A673 (cell line): Measurements from ENCODE around the gene ABCA13. TPM values are rescaled to one million over a fixed set of nuclear protein-coding genes. Genes with fewer than 3 reads are reported as not detected.

Experiments
- BruUV-seq: library from RNA; stranded (reverse); fragments of 400-500 nt; replicated peaks from 2 replicates; lab custom pipeline; 2021; lab: Mats Ljungman, UMichigan
- CTCF ChIA-PET: fragments of 300-600 bp; sonication (Branson Sonifier 250); formaldehyde crosslinking; loops from one replicate; lab custom pipeline; 2022; ENCODE audit warnings: antibody characterized with exemption; lab: Charles Lee
- POLR2A ChIA-PET: fragments of 300-600 bp; sonication (Branson Sonifier 250); formaldehyde crosslinking; loops from one replicate; lab custom pipeline; 2022; ENCODE audit warnings: antibody characterized with exemption; ENCODE audit not compliant: low non-redundant PET; lab: Charles Lee
- DNase-seq: peaks from one replicate; pipeline ENCODE4 v3.0.0-alpha.2; 2015; ENCODE audit warnings: low spot score
- H3K27ac ChIP-seq: fragments of 200-600 bp; sonication (generic); 2 replicates; pipeline ENCODE4 v1.5.1; 2016; ENCODE audit warnings: mixed run types, low read depth, mild to moderate bottlenecking, mixed read lengths, antibody characterized with exemption, low read length; ENCODE audit not compliant: poor library complexity, severe bottlenecking
- H3K27me3 ChIP-seq: fragments of 200-600 bp; sonication (generic); replicated peaks from 2 replicates; pipeline ENCODE4 v1.6.1; 2017; ENCODE audit warnings: mixed run types, low read depth, mild to moderate bottlenecking, mixed read lengths, antibody characterized with exemption, low read length; ENCODE audit not compliant: insufficient read depth, poor library complexity
- H3K36me3 ChIP-seq: fragments of 200-600 bp; sonication (generic); 2 replicates; pipeline ENCODE4 v1.6.1; 2016; ENCODE audit warnings: mixed run types, mild to moderate bottlenecking, mixed read lengths, antibody characterized with exemption, low read length; ENCODE audit not compliant: insufficient read depth, poor library complexity, severe bottlenecking
- H3K4me1 ChIP-seq: fragments of 200-600 bp; sonication (generic); 2 replicates; pipeline ENCODE4 v1.6.1; 2017; ENCODE audit warnings: mixed run types, mild to moderate bottlenecking, mixed read lengths, antibody characterized with exemption, low read length; ENCODE audit not compliant: insufficient read depth, poor library complexity, severe bottlenecking
- H3K4me3 ChIP-seq: fragments of 200-600 bp; sonication (generic); 2 replicates; pipeline ENCODE4 v1.5.1; 2016; ENCODE audit warnings: low read depth, mixed run types, mild to moderate bottlenecking, mixed read lengths, low read length; ENCODE audit not compliant: poor library complexity, severe bottlenecking
- H3K9me3 ChIP-seq: fragments of 200-600 bp; sonication (generic); 2 replicates; pipeline ENCODE4 v1.6.1; 2016; ENCODE audit warnings: mixed run types, low read depth, mild to moderate bottlenecking, mixed read lengths, antibody characterized with exemption, low read length; ENCODE audit not compliant: poor library complexity, severe bottlenecking
- CTCF ChIP-seq: fragments of 300-800, 200-600 bp; sonication (generic); conservative IDR thresholded peaks from 2 replicates; pipeline ENCODE4 v1.5.1; 2017; ENCODE audit warnings: low read depth, mild to moderate bottlenecking, antibody characterized with exemption, low read length, moderate library complexity, mixed read lengths
- EZH2 ChIP-seq: fragments of 200-600 bp; sonication (generic); IDR thresholded peaks from 2 replicates; pipeline ENCODE4 v1.6.1; 2017; ENCODE audit warnings: borderline replicate concordance, low read depth, mild to moderate bottlenecking, mixed read lengths, antibody characterized with exemption, low read length; ENCODE audit not compliant: poor library complexity, severe bottlenecking
- intact Hi-C: fragments of 100-400 bp; cut with micrococcal nuclease; formaldehyde crosslinking; loops from one replicate; pipeline ENCODE4 v1.10.0; 2022; ENCODE audit not compliant: unreplicated experiment
- total RNA-seq: library from RNA; stranded (reverse); gene quantifications from 2 replicates; pipeline ENCODE4 v1.2.3, GENCODE V29; 2021

ABCA13 gene
- total RNA-seq, 1 experiment from 2014 or later = 15.6 TPM

DNA sequence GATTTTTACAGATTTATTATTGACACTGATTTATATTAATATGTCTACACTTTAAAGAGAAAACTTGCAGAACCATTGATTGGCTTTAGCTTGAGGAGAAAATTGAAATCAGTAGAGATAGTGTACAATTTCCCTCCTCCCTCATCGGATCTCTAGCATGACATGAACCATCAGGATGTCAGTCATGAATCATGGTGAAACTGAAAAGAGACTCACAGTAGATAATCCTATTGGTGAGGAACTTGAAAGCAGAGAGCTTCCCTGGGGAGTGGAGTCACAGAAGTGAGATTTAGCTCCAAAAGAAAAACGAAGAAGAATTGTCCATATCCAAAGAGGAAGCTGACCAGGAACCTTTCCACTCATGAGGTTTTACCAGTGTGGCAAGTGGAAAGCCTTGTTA lies 346.8 kb downstream of the ABCA13 start:
- Histone ChIP-seq H3K27ac (no peak overlapping the region), H3K27me3 (no peaks in the 10 kb centered on the region), H3K36me3 (no peaks in the 10 kb centered on the region), H3K4me1 (peaks cover 5% of the 10 kb centered on the region), H3K9me3 (no peaks in the 10 kb centered on the region), H3K4me3 (no peak overlapping the region)
- DNase-seq = peak; percentile 49
- ChIA-PET CTCF (no interaction called here), POLR2A (interaction anchor here (0.7 kb wide), 1 partner anchor 47 kb away, joined by 3 read pairs; no protein-coding TSS in a partner anchor)
- no TSS peak for BruUV-seq
- no peak for TF ChIP-seq CTCF
- TF ChIP-seq EZH2 = no peak
- intact Hi-C loops = no loop called here

- CTCF ChIA-PET = no interaction called here
- H3K4me3 ChIP-seq = no peak overlapping the region
- H3K4me1 ChIP-seq = peaks cover 5% of the 10 kb centered on the region
- H3K27ac ChIP-seq = no peak overlapping the region
- H3K27me3 ChIP-seq = no peaks in the 10 kb centered on the region
- POLR2A ChIA-PET = no interaction called here
- no peaks in the 10 kb centered on the region for H3K9me3 ChIP-seq
- H3K36me3 ChIP-seq = no peaks in the 10 kb centered on the region
- no TSS peak for BruUV-seq
- intact Hi-C loops = no loop called here
- no peak for DNase-seq
- no peak for TF ChIP-seq EZH2
- no peak for TF ChIP-seq CTCF
Measured at GRCh38 chr7:48522692-48523091, 351.4 kb downstream of the ABCA13 start.

- H3K4me3 ChIP-seq = no peak overlapping the region
- no peak for TF ChIP-seq EZH2
- no peak for TF ChIP-seq CTCF
- no peak overlapping the region for H3K27ac ChIP-seq
- POLR2A ChIA-PET = no interaction called here
- no peak for DNase-seq
- no peaks in the 10 kb centered on the region for H3K36me3 ChIP-seq
- CTCF ChIA-PET = no interaction called here
- BruUV-seq = no TSS peak
- no peaks in the 10 kb centered on the region for H3K4me1 ChIP-seq
- intact Hi-C loops = no loop called here
- no peaks in the 10 kb centered on the region for H3K27me3 ChIP-seq
- no peaks in the 10 kb centered on the region for H3K9me3 ChIP-seq
Measured at GRCh38 chr7:48525736-48526732, 354.8 kb downstream of the ABCA13 start.
